NB4 (cell line): ENCODE results near the gene ANKRD13C.

Source experiments
- DNase-seq: peaks from one replicate; pipeline ENCODE4 v3.0.0; 2010; ENCODE audit warnings: low read depth
- H3K4me3 ChIP-seq: one replicate; pipeline ENCODE4 v1.5.1; 2011; ENCODE audit warnings: mild to moderate bottlenecking, low read depth, low read length, moderate library complexity
- MYC ChIP-seq: IDR thresholded peaks from 2 replicates; pipeline ENCODE4 v1.6.1; 2011; ENCODE audit warnings: low read depth, low read length
- POLR2A ChIP-seq: IDR thresholded peaks from 2 replicates; pipeline ENCODE4 v1.6.1; 2011; ENCODE audit warnings: mild to moderate bottlenecking; ENCODE audit not compliant: insufficient read length; ENCODE audit errors: extremely low read depth
- TF ChIP-seq, protein P1 (sequence below): IDR thresholded peaks from 2 replicates; pipeline ENCODE4 v1.6.1; 2011; ENCODE audit warnings: low read depth, low read length
- TF ChIP-seq, protein P2 (sequence below): IDR thresholded peaks from one replicate; pipeline ENCODE4 v1.5.1; 2012; ENCODE audit warnings: low read depth, low read length

Gene ANKRD13C

DNA sequence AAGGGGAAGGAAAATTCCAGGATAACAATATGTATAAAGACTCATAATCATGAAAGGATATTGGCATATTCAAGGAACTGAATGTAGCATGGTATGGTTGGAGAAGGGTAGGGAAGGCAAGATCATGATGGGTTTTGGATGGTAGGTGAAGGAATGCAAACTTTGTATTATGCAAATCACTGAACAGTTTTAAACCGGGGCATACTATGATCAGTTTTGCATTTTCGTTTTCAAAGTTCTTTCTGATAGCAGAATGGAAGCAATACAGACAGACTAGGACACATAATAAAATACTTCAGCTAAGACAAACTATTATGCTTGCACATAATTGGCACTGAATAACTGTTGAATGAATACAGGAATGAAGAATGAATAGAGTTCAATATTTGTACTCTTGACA lies 42.1 kb upstream of the ANKRD13C start:
- no peak overlapping the region for H3K4me3 ChIP-seq
- DNase-seq = no peak
- TF ChIP-seq MYC (no peak), POLR2A (no peak)
- TF ChIP-seq, protein P1, sequence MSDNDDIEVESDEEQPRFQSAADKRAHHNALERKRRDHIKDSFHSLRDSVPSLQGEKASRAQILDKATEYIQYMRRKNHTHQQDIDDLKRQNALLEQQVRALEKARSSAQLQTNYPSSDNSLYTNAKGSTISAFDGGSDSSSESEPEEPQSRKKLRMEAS = no peak
- TF ChIP-seq, protein P2, sequence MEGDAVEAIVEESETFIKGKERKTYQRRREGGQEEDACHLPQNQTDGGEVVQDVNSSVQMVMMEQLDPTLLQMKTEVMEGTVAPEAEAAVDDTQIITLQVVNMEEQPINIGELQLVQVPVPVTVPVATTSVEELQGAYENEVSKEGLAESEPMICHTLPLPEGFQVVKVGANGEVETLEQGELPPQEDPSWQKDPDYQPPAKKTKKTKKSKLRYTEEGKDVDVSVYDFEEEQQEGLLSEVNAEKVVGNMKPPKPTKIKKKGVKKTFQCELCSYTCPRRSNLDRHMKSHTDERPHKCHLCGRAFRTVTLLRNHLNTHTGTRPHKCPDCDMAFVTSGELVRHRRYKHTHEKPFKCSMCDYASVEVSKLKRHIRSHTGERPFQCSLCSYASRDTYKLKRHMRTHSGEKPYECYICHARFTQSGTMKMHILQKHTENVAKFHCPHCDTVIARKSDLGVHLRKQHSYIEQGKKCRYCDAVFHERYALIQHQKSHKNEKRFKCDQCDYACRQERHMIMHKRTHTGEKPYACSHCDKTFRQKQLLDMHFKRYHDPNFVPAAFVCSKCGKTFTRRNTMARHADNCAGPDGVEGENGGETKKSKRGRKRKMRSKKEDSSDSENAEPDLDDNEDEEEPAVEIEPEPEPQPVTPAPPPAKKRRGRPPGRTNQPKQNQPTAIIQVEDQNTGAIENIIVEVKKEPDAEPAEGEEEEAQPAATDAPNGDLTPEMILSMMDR = no peak

DNA sequence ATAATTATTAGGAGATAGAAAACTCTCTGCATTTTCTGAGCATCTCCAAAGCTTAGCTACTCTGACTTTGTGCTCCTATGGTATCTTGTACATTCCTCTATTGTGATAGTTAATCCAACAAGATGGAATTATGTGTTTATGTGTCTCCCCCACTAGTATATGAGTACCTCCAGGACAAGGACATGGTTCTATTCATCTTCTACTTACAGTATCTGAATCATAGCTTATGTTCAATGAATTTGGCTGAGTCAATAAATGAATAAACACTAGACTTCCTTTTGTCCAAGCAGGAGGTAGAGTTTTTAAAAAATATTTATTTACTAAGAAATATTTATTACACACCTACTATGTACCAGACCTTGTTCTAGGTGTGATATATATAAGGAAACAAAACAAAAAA lies 38.1 kb upstream of the ANKRD13C start:
- TF ChIP-seq, protein P1 = no peak
- TF ChIP-seq MYC (no peak), POLR2A (no peak)
- TF ChIP-seq, protein P2 = no peak
- no peak overlapping the region for H3K4me3 ChIP-seq

DNA sequence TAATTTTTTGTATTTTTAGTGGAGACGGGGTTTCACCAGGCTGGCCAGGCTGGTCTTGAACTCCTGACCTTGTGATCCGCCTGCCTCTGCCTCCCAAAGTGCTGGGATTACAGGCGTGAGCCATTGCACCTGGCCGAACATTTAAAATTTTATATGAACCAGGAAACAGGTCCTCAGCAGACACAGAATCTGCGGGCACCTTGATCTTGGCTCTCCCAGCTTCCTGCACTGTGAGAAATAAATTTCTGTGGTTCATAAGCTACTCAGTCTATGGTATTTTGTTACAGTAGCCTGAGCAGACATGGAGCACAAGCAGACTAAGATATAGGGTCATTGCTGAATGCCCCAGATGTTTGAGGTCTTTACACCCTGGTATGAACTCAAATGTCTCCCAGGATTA lies 33.0 kb upstream of the ANKRD13C start:
- TF ChIP-seq MYC (no peak), POLR2A (no peak)
- TF ChIP-seq, protein P1 = no peak
- TF ChIP-seq, protein P2 = no peak
- DNase-seq = no peak
- no peak overlapping the region for H3K4me3 ChIP-seq

More for the DNA sequence above, 38.1 kb upstream of the ANKRD13C start:
- DNase-seq = no peak

DNA sequence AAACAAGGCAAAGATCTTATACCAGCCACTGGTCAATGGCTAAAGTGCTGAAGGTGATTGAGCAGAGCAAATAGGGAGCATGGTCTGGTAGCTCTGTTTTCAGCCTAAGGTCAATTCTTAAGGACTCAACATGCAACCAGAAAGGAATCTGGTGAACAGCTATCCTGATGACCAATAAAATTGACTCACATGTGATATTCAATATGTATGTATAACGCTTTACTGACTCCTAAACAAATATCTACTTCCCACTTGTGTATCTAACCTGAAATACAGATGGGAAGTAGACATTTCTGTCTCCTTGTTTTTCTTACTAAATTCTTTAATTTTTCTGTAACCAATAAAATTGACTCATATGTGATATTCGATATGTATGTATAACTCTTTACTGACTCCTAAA lies 31.6 kb upstream of the ANKRD13C start:
- no peak overlapping the region for H3K4me3 ChIP-seq
- DNase-seq = no peak
- TF ChIP-seq, protein P2 = no peak
- TF ChIP-seq POLR2A = no peak
- TF ChIP-seq, protein P1 = no peak
- no peak for TF ChIP-seq MYC

DNA sequence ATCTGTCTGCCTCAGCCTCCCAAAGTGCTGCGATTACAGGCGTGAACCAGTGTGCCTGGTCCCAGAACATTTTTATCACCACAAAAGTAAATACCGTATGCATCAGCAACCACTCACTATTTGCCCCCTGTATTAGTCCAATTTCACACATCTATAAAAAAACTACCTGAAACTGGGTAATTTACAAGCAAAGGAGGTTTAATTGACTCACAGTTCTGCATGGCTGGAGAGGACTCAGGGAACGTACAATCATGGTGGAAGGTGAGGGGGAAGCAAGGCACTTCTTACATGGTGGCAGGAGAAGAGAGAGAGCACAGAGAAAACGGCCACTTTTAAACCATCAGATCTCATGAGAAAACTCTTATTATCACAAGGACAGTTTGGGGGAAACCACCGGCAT lies 31.0 kb upstream of the ANKRD13C start:
- no peak for DNase-seq
- TF ChIP-seq POLR2A (no peak), MYC (no peak)
- TF ChIP-seq, protein P1 = no peak
- TF ChIP-seq, protein P2 = no peak
- no peak overlapping the region for H3K4me3 ChIP-seq
